Gastroesophageal sphincter (tissue), 2 donors: Measurements from ENCODE around the gene ST3GAL2.
"Not testable (repeated sequence)": the region's sequence is repeated elsewhere in the genome, so short reads cannot be mapped to it uniquely, and the experiment has no call there.

Experiments used
- POLR2A ChIP-seq, 2 donors: fragments of 450-650 bp; IDR thresholded peaks; one replicate each; pipeline ENCODE4 v1.6.1; 2017; ENCODE audit warnings: antibody characterized with exemption in 2 of 2, mild to moderate bottlenecking in 2 of 2, moderate library complexity in 1 of 2
- POLR2AphosphoS5 ChIP-seq: sonication (generic); formaldehyde crosslinking; IDR thresholded peaks from one replicate; pipeline ENCODE4 v1.6.1; 2017; ENCODE audit warnings: antibody characterized with exemption

GRCh38 chr16:70450142-70451003 is 11.5 kb upstream of the ST3GAL2 start:
- not testable (repeated sequence) for TF ChIP-seq POLR2AphosphoS5; POLR2A (IDR thresholded peaks at IDR 0.05)
